CD14-positive monocyte (primary cell): ENCODE measurements around the gene NR4A1. TPM values are rescaled to one million over a fixed set of nuclear protein-coding genes. Genes with fewer than 3 reads are reported as not detected.

Experiments used
- DNase-seq, 3 donors: peaks; one replicate each; pipeline ENCODE4 v3.0.0-alpha.2; 2011 to 2022
- H2AFZ ChIP-seq: 2 replicates; pipeline ENCODE4 v1.6.0; 2012; ENCODE audit warnings: mild to moderate bottlenecking, low read depth, low read length, inconsistent platforms; ENCODE audit not compliant: insufficient read depth, poor library complexity, severe bottlenecking
- H3K27ac ChIP-seq, 2 donors: 1 replicate in 1 of 2; 2 replicates in 1 of 2; pipeline ENCODE4 v1.5.1; 2012 to 2013; ENCODE audit warnings: low read length in 2 of 2, control low read depth in 1 of 2, inconsistent platforms in 1 of 2, low read depth in 1 of 2, mild to moderate bottlenecking in 1 of 2
- H3K27me3 ChIP-seq, 2 donors: one replicate each; pipeline versions ENCODE4 v1.6.0 to v1.6.1; 2011 to 2013; ENCODE audit warnings: low read length in 2 of 2; ENCODE audit not compliant: control insufficient read depth in 2 of 2, insufficient read depth in 2 of 2
- H3K36me3 ChIP-seq, 2 donors: replicated peaks in 1 of 2; 1 replicate in 1 of 2; 2 replicates in 1 of 2; pipeline versions ENCODE4 v1.5.1 to v1.6.1; 2012 to 2013; ENCODE audit warnings: low read length in 2 of 2, control low read depth in 1 of 2, inconsistent platforms in 1 of 2, mild to moderate bottlenecking in 1 of 2; ENCODE audit not compliant: insufficient read depth in 2 of 2, control insufficient read depth in 1 of 2
- H3K4me1 ChIP-seq, 2 donors: 1 replicate in 1 of 2; 2 replicates in 1 of 2; pipeline versions ENCODE4 v1.5.1 to v1.6.1; 2012 to 2013; ENCODE audit warnings: low read length in 2 of 2, control low read depth in 1 of 2, inconsistent platforms in 1 of 2, mild to moderate bottlenecking in 1 of 2, moderate library complexity in 1 of 2; ENCODE audit not compliant: insufficient read depth in 2 of 2, control insufficient read depth in 1 of 2
- H3K4me2 ChIP-seq: replicated peaks from 2 replicates; pipeline ENCODE3; 2012; ENCODE audit warnings: low read length, moderate library complexity, mild to moderate bottlenecking; ENCODE audit not compliant: poor library complexity, severe bottlenecking; ENCODE audit errors: extremely low read depth
- H3K4me3 ChIP-seq, 3 experiments: fragments of 200-600 bp in 1 of 3; sonication (generic) in 1 of 3; replicated peaks in 1 of 3; 1 replicate in 2 of 3; 2 replicates in 1 of 3; pipeline ENCODE4 v1.5.1; 2011 to 2013; ENCODE audit warnings: low read length in 3 of 3, mild to moderate bottlenecking in 3 of 3, control low read depth in 2 of 3, low read depth in 2 of 3, inconsistent platforms in 1 of 3, moderate library complexity in 1 of 3
- H3K79me2 ChIP-seq: 2 replicates; pipeline ENCODE4 v1.6.0; 2012; ENCODE audit warnings: mild to moderate bottlenecking, control low read depth, inconsistent platforms, low read length, moderate library complexity; ENCODE audit not compliant: insufficient read depth
- H3K9ac ChIP-seq: 2 replicates; pipeline ENCODE4 v1.6.0; 2017; ENCODE audit warnings: low read length, mild to moderate bottlenecking; ENCODE audit not compliant: insufficient read depth, poor library complexity, severe bottlenecking
- H3K9me3 ChIP-seq, 2 donors: replicated peaks in 1 of 2; 1 replicate in 1 of 2; 2 replicates in 1 of 2; pipeline versions ENCODE4 v1.5.1 to v1.6.1; 2012 to 2013; ENCODE audit warnings: low read length in 2 of 2, control low read depth in 1 of 2; ENCODE audit not compliant: control insufficient read depth in 1 of 2, insufficient read depth in 1 of 2
- H4K20me1 ChIP-seq: 2 replicates; pipeline ENCODE4 v1.6.0; 2012; ENCODE audit warnings: mild to moderate bottlenecking, low read length, control low read depth, moderate library complexity; ENCODE audit not compliant: insufficient read depth
- H3K27ac Mint-ChIP-seq, 7 donors: one replicate each; pipeline ENCODE4 v1.8.0; 2020; ENCODE audit warnings: mild to moderate bottlenecking in 7 of 7, mixed read lengths in 7 of 7, moderate library complexity in 6 of 7, inconsistent platforms in 2 of 7
- H3K27me3 Mint-ChIP-seq, 3 donors: one replicate each; pipeline ENCODE4 v1.8.0; 2021 to 2022; ENCODE audit warnings: low read depth in 3 of 3, mild to moderate bottlenecking in 3 of 3, mixed read lengths in 3 of 3, moderate library complexity in 3 of 3, inconsistent platforms in 1 of 3
- H3K36me3 Mint-ChIP-seq, 2 donors: one replicate each; pipeline ENCODE4 v1.8.0; 2020; ENCODE audit warnings: mixed read lengths in 2 of 2, inconsistent platforms in 1 of 2, mild to moderate bottlenecking in 1 of 2
- H3K4me1 Mint-ChIP-seq: one replicate; pipeline ENCODE4 v1.8.0; 2020; ENCODE audit warnings: mild to moderate bottlenecking, mixed read lengths
- H3K4me3 Mint-ChIP-seq, 2 donors: one replicate each; pipeline ENCODE4 v1.8.0; 2020; ENCODE audit warnings: mild to moderate bottlenecking in 2 of 2, mixed read lengths in 2 of 2, moderate library complexity in 1 of 2
- H3K9me3 Mint-ChIP-seq, 7 donors: one replicate each; pipeline ENCODE4 v1.8.0; 2020 to 2022; ENCODE audit warnings: mixed read lengths in 7 of 7, mild to moderate bottlenecking in 6 of 7, moderate library complexity in 6 of 7, inconsistent platforms in 2 of 7
- WGBS: methylation state at CpG from one replicate; pipeline ENCODE4 v1.1.5; 2013; ENCODE audit warnings: missing lambda C conversion rate; ENCODE audit not compliant: insufficient coverage; 5-methylcytosine and 5-hydroxymethylcytosine counted together
- intact Hi-C, 2 donors: fragments of 100-400 bp; cut with micrococcal nuclease; formaldehyde crosslinking; loops; one replicate each; pipeline versions ENCODE4 v1.15.0 to v1.15.1; 2023
- polyA plus RNA-seq, 3 donors: library from polyadenylated mRNA; depleted of rRNA in 1 of 3; unstranded in 2 of 3; stranded (reverse) in 1 of 3; fragments of 300-500 nt in 2 of 3; fragments of >200 nt in 1 of 3; fragmentation: Illumina TruSeq in 2 of 3; gene quantifications; 1 replicate in 2 of 3; 2 replicates in 1 of 3; pipeline ENCODE4 v1.2.3, GENCODE V29; 2012 to 2021
- TF ChIP-seq, protein P1 (sequence below): fragments of 200-600 bp; IDR thresholded peaks from one replicate; pipeline ENCODE4 v1.8.0; 2022; ENCODE audit warnings: antibody characterized with exemption, mild to moderate bottlenecking

The NR4A1 gene
- polyA plus RNA-seq, 3 donors = 10.1 to 1,297 (median 41.4) TPM

- TF ChIP-seq, protein P1, sequence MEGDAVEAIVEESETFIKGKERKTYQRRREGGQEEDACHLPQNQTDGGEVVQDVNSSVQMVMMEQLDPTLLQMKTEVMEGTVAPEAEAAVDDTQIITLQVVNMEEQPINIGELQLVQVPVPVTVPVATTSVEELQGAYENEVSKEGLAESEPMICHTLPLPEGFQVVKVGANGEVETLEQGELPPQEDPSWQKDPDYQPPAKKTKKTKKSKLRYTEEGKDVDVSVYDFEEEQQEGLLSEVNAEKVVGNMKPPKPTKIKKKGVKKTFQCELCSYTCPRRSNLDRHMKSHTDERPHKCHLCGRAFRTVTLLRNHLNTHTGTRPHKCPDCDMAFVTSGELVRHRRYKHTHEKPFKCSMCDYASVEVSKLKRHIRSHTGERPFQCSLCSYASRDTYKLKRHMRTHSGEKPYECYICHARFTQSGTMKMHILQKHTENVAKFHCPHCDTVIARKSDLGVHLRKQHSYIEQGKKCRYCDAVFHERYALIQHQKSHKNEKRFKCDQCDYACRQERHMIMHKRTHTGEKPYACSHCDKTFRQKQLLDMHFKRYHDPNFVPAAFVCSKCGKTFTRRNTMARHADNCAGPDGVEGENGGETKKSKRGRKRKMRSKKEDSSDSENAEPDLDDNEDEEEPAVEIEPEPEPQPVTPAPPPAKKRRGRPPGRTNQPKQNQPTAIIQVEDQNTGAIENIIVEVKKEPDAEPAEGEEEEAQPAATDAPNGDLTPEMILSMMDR = no peak
- Mint-ChIP-seq H3K4me1 (peaks cover 22% of the 10 kb centered on the region), H3K27me3 (no peaks in the 10 kb centered on the region)
Measured at GRCh38 chr12:52076811-52077210, 25.6 kb downstream of the NR4A1 start.

DNA sequence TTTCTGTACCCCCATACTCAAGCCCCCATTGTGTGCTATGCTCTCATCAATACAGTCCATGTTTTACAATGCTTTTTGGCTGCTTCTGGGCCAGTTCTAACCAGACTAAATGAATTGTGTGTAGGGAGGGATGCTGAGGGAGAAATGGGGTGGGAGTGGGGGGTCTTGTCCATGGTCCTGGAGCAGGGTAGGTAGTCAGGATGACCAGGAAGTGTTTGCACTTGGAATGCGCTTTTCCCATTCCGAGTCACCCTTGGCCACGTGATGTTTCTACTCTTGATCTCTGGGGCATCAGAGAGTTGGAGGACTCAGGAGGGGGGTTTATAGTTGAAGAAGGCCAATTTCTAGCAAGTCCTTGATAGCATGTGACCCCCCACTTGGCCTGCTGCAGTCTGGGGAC, 27.0 kb downstream of the NR4A1 start:
- H3K4me3 Mint-ChIP-seq = no peak overlapping the region

More at GRCh38 chr12:52076811-52077210, 25.6 kb downstream of the NR4A1 start:
- Histone ChIP-seq H2AFZ (no peak overlapping the region), H3K4me2 (no peak overlapping the region), H3K9me3 (no peaks in the 10 kb centered on the region), H3K27me3 (no peaks in the 10 kb centered on the region), H3K27ac (no peak overlapping the region), H3K79me2 (peaks cover 26% of the 10 kb centered on the region), H4K20me1 (peaks cover 53% of the 10 kb centered on the region), H3K9ac (no peak overlapping the region), H3K36me3 (peaks cover 64 to 76% of the 10 kb centered on the region in 2 donors), H3K4me1 (peaks cover 7 to 11% of the 10 kb centered on the region in 2 donors), H3K4me3 (no peak overlapping the region)
- Mint-ChIP-seq H3K36me3 (peaks cover 70 to 73% of the 10 kb centered on the region in 2 donors), H3K9me3 (no peaks in the 10 kb centered on the region), H3K4me3 (no peak overlapping the region), H3K27ac (peak overlapping the region in 1 of 7 donors; percentile 4)
- 98% methylated on average over 15 of the region's 16 CpGs for WGBS
- no peak for DNase-seq
- intact Hi-C loops = no loop called here

More for the DNA sequence above, 27.0 kb downstream of the NR4A1 start:
- Mint-ChIP-seq H3K4me1 (peaks cover 25% of the 10 kb centered on the region), H3K27me3 (peaks cover 0 to 3% (median 0%) of the 10 kb centered on the region in 3 donors), H3K9me3 (no peaks in the 10 kb centered on the region), H3K36me3 (peaks cover 58 to 60% of the 10 kb centered on the region in 2 donors), H3K27ac (no peak overlapping the region)
- Histone ChIP-seq H3K79me2 (peaks cover 13% of the 10 kb centered on the region), H4K20me1 (peaks cover 45% of the 10 kb centered on the region), H2AFZ (no peak overlapping the region), H3K4me1 (peaks cover 13 to 18% of the 10 kb centered on the region in 2 donors), H3K27ac (no peak overlapping the region), H3K4me3 (no peak overlapping the region), H3K27me3 (no peaks in the 10 kb centered on the region), H3K4me2 (no peak overlapping the region), H3K36me3 (peaks cover 54 to 63% of the 10 kb centered on the region in 2 donors), H3K9ac (no peak overlapping the region), H3K9me3 (no peaks in the 10 kb centered on the region)
- TF ChIP-seq, protein P1 = no peak
- WGBS = 100% methylated on average over 3 of the region's 3 CpGs
- intact Hi-C loops = no loop called here
- no peak for DNase-seq
